SK-N-SH (cell line): ENCODE results near the gene DLG2. TPM values are rescaled to one million over a fixed set of nuclear protein-coding genes. Genes with fewer than 3 reads are reported as not detected.

Experiments
- CTCF ChIA-PET: fragments of 300-600, 350-600 bp; formaldehyde crosslinking; extraction: SDS; loops from one replicate; lab custom pipeline; 2021; lab: Yijun Ruan, JAX
- POLR2A ChIA-PET: fragments of 350-600 bp; sonication (Branson Sonifier 250); formaldehyde crosslinking; extraction: SDS; loops from one replicate; lab custom pipeline; 2020; ENCODE audit warnings: antibody characterized with exemption, inconsistent platforms; lab: Yijun Ruan, JAX
- DNase-seq: peaks from one replicate; pipeline ENCODE4 v3.0.0; 2012
- H2AFZ ChIP-seq: fragments of 200-600 bp; sonication (generic); 2 replicates; pipeline ENCODE4 v1.8.1; 2016; ENCODE audit warnings: antibody characterized with exemption, mild to moderate bottlenecking, low read depth
- H3F3A ChIP-seq: fragments of 200-600 bp; sonication (generic); replicated peaks from 2 replicates; pipeline ENCODE3; 2016; ENCODE audit warnings: antibody characterized with exemption, mild to moderate bottlenecking; ENCODE audit not compliant: insufficient read depth
- H3K27ac ChIP-seq, 2 experiments: fragments of 200-500 bp in 1 of 2; fragments of 200-600 bp in 1 of 2; sonication (Bioruptor generic) in 1 of 2; sonication (generic), shearing (Covaris generic) in 1 of 2; 2 replicates each; pipeline versions ENCODE4 v1.5.1 to v1.6.1; 2014 to 2016; ENCODE audit warnings: low read depth in 2 of 2, inconsistent platforms in 1 of 2, low read length in 1 of 2, mild to moderate bottlenecking in 1 of 2, mixed read lengths in 1 of 2
- H3K27me3 ChIP-seq: fragments of 200-600 bp; sonication (generic), shearing (Covaris generic); 2 replicates; pipeline ENCODE4 v1.6.1; 2016; ENCODE audit warnings: mixed run types; ENCODE audit not compliant: insufficient read depth
- H3K36me3 ChIP-seq, 2 experiments: fragments of 200-500 bp in 1 of 2; fragments of 200-600 bp in 1 of 2; sonication (Bioruptor generic) in 1 of 2; sonication (generic) in 1 of 2; replicated peaks in 1 of 2; 2 replicates each; pipeline versions ENCODE3 to v1.5.1; 2014 to 2016; ENCODE audit warnings: low read length in 1 of 2, mild to moderate bottlenecking in 1 of 2; ENCODE audit not compliant: insufficient read depth in 2 of 2, control insufficient read depth in 1 of 2
- H3K4me1 ChIP-seq, 2 experiments: fragments of 200-500 bp in 1 of 2; fragments of 200-600 bp in 1 of 2; sonication (Bioruptor generic) in 1 of 2; sonication (generic), shearing (Covaris generic) in 1 of 2; 2 replicates each; pipeline versions ENCODE4 v1.5.1 to v1.6.1; 2014 to 2016; ENCODE audit warnings: low read depth in 1 of 2, low read length in 1 of 2, mixed run types in 1 of 2; ENCODE audit not compliant: insufficient read depth in 2 of 2, control insufficient read depth in 1 of 2
- H3K4me2 ChIP-seq: fragments of 200-600 bp; sonication (generic), shearing (Covaris generic); 2 replicates; pipeline ENCODE4 v1.6.1; 2017; ENCODE audit warnings: mixed run types
- H3K4me3 ChIP-seq, 2 experiments: fragments of 200-500 bp in 1 of 2; fragments of 200-600 bp in 1 of 2; sonication (Bioruptor generic) in 1 of 2; sonication (generic), shearing (Covaris generic) in 1 of 2; 2 replicates each; pipeline versions ENCODE4 v1.5.1 to v1.8.1; 2014 to 2016; ENCODE audit warnings: low read depth in 2 of 2, inconsistent platforms in 1 of 2, low read length in 1 of 2, mild to moderate bottlenecking in 1 of 2, mixed read lengths in 1 of 2, moderate library complexity in 1 of 2
- H3K79me2 ChIP-seq: fragments of 200-600 bp; sonication (generic); 2 replicates; pipeline ENCODE4 v1.8.1; 2017; ENCODE audit warnings: mild to moderate bottlenecking; ENCODE audit not compliant: insufficient read depth
- H3K9ac ChIP-seq: fragments of 200-600 bp; sonication (generic); 2 replicates; pipeline ENCODE4 v1.6.1; 2017; ENCODE audit warnings: mixed run types
- H3K9me2 ChIP-seq: fragments of 200-600 bp; sonication (generic); 2 replicates; pipeline ENCODE4 v1.6.1; 2017; ENCODE audit warnings: mixed run types
- H3K9me3 ChIP-seq: fragments of 200-600 bp; sonication (generic); 2 replicates; pipeline ENCODE4 v1.6.1; 2017; ENCODE audit warnings: mixed run types, mild to moderate bottlenecking, moderate library complexity
- H4K20me1 ChIP-seq: fragments of 200-600 bp; sonication (generic); 2 replicates; pipeline ENCODE4 v1.6.1; 2017; ENCODE audit warnings: mild to moderate bottlenecking, mixed run types; ENCODE audit not compliant: insufficient read depth
- CHD2 ChIP-seq: fragments of 150-350 bp; IDR thresholded peaks from 2 replicates; pipeline ENCODE4 v1.6.1; 2018; ENCODE audit warnings: low read length; ENCODE audit not compliant: partially characterized antibody
- EP300 ChIP-seq, 2 experiments: IDR thresholded peaks; 2 replicates each; pipeline versions ENCODE4 v1.4.0 to v1.6.1; 2012; ENCODE audit warnings: borderline replicate concordance in 1 of 2, low read depth in 1 of 2, low read length in 1 of 2
- FOXJ3 ChIP-seq: sonication (generic); formaldehyde crosslinking; IDR thresholded peaks from 2 replicates; pipeline ENCODE4 v1.5.1; 2020; ENCODE audit warnings: mild to moderate bottlenecking, missing genetic modification reagents
- GATA2 ChIP-seq: sonication (generic); formaldehyde crosslinking; IDR thresholded peaks from 2 replicates; pipeline ENCODE4 v1.5.0; 2020; ENCODE audit warnings: mild to moderate bottlenecking, missing genetic modification reagents
- IRF3 ChIP-seq: fragments of 150-350 bp; IDR thresholded peaks from 2 replicates; pipeline ENCODE4 v1.6.1; 2016; ENCODE audit warnings: mild to moderate bottlenecking, low read depth, low read length
- MAX ChIP-seq: IDR thresholded peaks from 2 replicates; pipeline ENCODE4 v1.4.0; 2012; ENCODE audit warnings: low read depth
- MEF2A ChIP-seq: IDR thresholded peaks from 2 replicates; pipeline ENCODE4 v1.4.0; 2012; ENCODE audit warnings: low read depth, borderline replicate concordance
- polyA plus RNA-seq, 3 experiments: library from polyadenylated mRNA; depleted of rRNA; stranded (reverse); fragments of >200 nt; gene quantifications; 2 replicates each; pipeline ENCODE4 v1.2.3, GENCODE V29; 2012
- TF ChIP-seq, protein P1 (sequence below): IDR thresholded peaks from 2 replicates; pipeline ENCODE4; 2012
- TF ChIP-seq, protein P2 (sequence below): IDR thresholded peaks from 2 replicates; pipeline ENCODE4 v1.6.1; 2012; ENCODE audit warnings: mild to moderate bottlenecking, low read depth, low read length, moderate library complexity

The DLG2 gene
- polyA plus RNA-seq, 1 of the 3 experiments (the other 2 are of a cell fraction) = 0.21 TPM

DNA sequence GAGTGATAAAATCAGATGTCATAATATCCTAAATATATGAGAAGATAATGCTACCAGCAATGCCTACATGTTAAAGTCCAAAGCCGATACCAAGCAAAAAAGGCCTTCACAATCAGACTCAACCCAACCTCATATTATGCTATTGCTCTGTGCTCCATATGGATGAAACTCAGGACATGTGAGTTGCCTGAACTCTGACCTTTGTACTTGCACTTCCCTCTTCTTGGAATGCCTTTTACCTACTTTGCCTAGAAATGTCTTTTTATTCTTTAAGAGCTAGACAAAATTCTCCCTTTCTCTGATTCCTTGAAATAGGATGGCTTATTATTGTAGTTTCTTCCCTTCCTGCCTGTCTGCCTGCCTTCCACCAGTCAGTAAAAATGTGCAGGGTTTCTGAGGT is 1386.3 kb downstream of the DLG2 start (continued):
- TF ChIP-seq, protein P1, sequence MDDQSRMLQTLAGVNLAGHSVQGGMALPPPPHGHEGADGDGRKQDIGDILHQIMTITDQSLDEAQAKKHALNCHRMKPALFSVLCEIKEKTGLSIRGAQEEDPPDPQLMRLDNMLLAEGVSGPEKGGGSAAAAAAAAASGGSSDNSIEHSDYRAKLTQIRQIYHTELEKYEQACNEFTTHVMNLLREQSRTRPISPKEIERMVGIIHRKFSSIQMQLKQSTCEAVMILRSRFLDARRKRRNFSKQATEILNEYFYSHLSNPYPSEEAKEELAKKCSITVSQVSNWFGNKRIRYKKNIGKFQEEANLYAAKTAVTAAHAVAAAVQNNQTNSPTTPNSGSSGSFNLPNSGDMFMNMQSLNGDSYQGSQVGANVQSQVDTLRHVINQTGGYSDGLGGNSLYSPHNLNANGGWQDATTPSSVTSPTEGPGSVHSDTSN = no peak
- no peak for TF ChIP-seq EP300 (IDR thresholded peaks at IDR 0.05; ENCODE audit: borderline replicate concordance in 1 of 2, low read depth in 1 of 2, low read length in 1 of 2)
- no peak for TF ChIP-seq CHD2

DNA sequence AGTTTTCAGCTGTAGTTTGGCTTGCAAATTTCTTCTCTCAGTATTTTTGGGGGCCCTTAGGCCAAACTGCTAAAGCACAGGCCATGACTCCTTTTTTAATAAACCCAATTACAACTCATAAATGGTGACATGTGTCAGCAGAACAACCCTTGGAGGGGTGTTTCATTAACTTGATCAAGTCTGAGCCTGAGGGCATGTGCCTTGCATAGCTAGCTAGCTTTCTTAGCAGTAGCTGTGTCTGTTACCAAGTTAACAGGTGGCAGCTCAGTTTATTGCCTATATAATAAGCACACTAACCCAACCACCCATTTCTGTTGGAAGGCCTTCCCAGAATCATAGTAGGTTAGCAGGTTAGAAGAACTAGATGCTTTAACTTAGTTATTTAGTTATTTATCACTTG is 1390.7 kb downstream of the DLG2 start:
- no peak overlapping the region for H3K4me2 ChIP-seq

More for the DNA sequence above, 1390.7 kb downstream of the DLG2 start:
- H3K79me2 ChIP-seq = no peaks in the 10 kb centered on the region
- no peaks in the 10 kb centered on the region for H3K27me3 ChIP-seq
- no peak overlapping the region for H3K9ac ChIP-seq
- no peak for TF ChIP-seq FOXJ3
- no peak for TF ChIP-seq GATA2 (CRISPR knock-in tag)
- no peak for TF ChIP-seq MAX
- TF ChIP-seq IRF3 = no peak
- no peak for TF ChIP-seq MEF2A
- TF ChIP-seq, protein P2, sequence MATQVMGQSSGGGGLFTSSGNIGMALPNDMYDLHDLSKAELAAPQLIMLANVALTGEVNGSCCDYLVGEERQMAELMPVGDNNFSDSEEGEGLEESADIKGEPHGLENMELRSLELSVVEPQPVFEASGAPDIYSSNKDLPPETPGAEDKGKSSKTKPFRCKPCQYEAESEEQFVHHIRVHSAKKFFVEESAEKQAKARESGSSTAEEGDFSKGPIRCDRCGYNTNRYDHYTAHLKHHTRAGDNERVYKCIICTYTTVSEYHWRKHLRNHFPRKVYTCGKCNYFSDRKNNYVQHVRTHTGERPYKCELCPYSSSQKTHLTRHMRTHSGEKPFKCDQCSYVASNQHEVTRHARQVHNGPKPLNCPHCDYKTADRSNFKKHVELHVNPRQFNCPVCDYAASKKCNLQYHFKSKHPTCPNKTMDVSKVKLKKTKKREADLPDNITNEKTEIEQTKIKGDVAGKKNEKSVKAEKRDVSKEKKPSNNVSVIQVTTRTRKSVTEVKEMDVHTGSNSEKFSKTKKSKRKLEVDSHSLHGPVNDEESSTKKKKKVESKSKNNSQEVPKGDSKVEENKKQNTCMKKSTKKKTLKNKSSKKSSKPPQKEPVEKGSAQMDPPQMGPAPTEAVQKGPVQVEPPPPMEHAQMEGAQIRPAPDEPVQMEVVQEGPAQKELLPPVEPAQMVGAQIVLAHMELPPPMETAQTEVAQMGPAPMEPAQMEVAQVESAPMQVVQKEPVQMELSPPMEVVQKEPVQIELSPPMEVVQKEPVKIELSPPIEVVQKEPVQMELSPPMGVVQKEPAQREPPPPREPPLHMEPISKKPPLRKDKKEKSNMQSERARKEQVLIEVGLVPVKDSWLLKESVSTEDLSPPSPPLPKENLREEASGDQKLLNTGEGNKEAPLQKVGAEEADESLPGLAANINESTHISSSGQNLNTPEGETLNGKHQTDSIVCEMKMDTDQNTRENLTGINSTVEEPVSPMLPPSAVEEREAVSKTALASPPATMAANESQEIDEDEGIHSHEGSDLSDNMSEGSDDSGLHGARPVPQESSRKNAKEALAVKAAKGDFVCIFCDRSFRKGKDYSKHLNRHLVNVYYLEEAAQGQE = no peak
- peak; percentile 3 for DNase-seq
- no peaks in the 10 kb centered on the region for H3F3A ChIP-seq
- no peaks in the 10 kb centered on the region for H3K36me3 ChIP-seq
- no peaks in the 10 kb centered on the region for H3K9me3 ChIP-seq
- ChIA-PET CTCF (no interaction called here), POLR2A (no interaction called here)
- H4K20me1 ChIP-seq = no peaks in the 10 kb centered on the region
- no peak overlapping the region for H2AFZ ChIP-seq
- peaks cover 0 to 6% of the 10 kb centered on the region in 2 experiments; a peak in 1 of 4 replicates for H3K4me1 ChIP-seq
- H3K27ac ChIP-seq = no peak overlapping the region; a peak in 1 of 4 replicates
- no peak overlapping the region for H3K4me3 ChIP-seq
- no peaks in the 10 kb centered on the region for H3K9me2 ChIP-seq
